ENCODE results near the gene GPS1.

The GPS1 gene

DNA sequence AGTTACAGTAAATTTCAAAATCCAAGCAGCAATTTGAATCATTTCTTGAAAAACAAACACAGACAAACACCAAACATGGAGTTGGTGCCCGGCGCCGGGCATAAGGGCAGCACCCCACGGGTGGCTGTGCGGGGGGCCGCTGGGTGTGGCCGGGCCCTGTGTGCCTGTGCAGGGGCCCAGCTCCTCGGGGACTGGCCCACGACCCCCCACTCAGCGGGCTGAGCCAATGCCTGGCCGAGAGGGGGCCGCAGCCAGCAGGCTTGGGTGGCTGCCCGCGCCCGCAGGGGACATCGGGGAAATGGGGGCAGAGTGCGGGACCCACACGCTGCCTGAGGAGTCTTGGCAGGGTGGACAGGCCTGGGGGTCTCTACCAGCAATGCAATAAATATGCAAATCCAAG, 26.7 kb downstream of the GPS1 start (continued):
- TF ChIP-seq, protein P1, sequence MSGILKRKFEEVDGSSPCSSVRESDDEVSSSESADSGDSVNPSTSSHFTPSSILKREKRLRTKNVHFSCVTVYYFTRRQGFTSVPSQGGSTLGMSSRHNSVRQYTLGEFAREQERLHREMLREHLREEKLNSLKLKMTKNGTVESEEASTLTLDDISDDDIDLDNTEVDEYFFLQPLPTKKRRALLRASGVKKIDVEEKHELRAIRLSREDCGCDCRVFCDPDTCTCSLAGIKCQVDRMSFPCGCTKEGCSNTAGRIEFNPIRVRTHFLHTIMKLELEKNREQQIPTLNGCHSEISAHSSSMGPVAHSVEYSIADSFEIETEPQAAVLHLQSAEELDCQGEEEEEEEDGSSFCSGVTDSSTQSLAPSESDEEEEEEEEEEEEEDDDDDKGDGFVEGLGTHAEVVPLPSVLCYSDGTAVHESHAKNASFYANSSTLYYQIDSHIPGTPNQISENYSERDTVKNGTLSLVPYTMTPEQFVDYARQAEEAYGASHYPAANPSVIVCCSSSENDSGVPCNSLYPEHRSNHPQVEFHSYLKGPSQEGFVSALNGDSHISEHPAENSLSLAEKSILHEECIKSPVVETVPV (CRISPR knock-in tag; IDR thresholded peaks at IDR 0.05) = no peak
- TF ChIP-seq ESRRG (CRISPR knock-in tag; IDR thresholded peaks at IDR 0.05) (no peak), ZNF8 (CRISPR knock-in tag; IDR thresholded peaks at IDR 0.05) (no peak), TOX (CRISPR knock-in tag; IDR thresholded peaks at IDR 0.05; ENCODE audit: borderline replicate concordance) (no peak), GLIS3 (CRISPR knock-in tag; IDR thresholded peaks at IDR 0.05) (no peak)
- TF ChIP-seq, protein P2, sequence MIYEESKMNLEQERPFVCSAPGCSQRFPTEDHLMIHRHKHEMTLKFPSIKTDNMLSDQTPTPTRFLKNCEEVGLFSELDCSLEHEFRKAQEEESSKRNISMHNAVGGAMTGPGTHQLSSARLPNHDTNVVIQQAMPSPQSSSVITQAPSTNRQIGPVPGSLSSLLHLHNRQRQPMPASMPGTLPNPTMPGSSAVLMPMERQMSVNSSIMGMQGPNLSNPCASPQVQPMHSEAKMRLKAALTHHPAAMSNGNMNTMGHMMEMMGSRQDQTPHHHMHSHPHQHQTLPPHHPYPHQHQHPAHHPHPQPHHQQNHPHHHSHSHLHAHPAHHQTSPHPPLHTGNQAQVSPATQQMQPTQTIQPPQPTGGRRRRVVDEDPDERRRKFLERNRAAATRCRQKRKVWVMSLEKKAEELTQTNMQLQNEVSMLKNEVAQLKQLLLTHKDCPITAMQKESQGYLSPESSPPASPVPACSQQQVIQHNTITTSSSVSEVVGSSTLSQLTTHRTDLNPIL (CRISPR knock-in tag; IDR thresholded peaks at IDR 0.05; ENCODE audit: low read depth) = no peak

DNA sequence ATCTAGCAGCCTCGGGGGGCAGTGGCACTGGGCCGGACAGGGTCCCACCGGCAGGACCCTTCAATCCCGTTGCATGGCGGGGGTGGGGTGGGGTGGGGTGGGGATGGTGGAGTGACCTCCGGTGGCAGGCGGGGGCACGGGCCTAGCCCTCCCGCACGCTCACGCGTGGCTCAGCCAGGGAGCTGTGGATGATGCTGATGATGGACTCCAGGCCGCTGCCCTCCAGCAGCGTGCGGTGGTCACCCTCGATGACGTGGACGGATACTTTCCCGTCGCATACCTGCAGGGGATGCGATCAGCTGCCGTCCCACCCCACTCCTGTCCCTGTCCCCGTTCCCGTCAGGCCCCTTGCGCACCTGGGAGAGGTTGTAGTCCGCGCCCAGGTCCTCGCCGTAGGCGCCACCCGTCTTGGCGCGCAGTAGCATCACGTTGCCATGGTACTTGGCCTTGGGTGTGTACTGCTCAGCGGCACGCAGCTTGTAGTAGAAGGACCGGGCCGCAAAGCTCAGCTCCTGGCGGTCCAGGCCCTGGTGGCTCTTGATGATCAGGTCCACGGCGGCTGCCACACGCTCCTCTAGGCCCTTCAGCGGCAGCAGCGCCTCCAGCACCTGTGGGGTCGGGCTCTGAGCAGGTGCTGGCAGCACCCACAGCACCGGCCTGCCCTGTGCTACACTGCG, 27.4 kb downstream of the GPS1 start:
- TF ChIP-seq TOX (CRISPR knock-in tag; IDR thresholded peaks at IDR 0.05; ENCODE audit: borderline replicate concordance) (no peak), PPARA (CRISPR knock-in tag; IDR thresholded peaks at IDR 0.05; ENCODE audit: borderline replicate concordance) (no peak), TCF4 (CRISPR knock-in tag; IDR thresholded peaks at IDR 0.05; ENCODE audit: borderline replicate concordance) (no peak), ZFP30 (CRISPR knock-in tag; IDR thresholded peaks at IDR 0.05) (no peak), ZNF8 (CRISPR knock-in tag; IDR thresholded peaks at IDR 0.05) (no peak), ZFP3 (CRISPR knock-in tag; IDR thresholded peaks at IDR 0.05) (no peak), ISL1 (CRISPR knock-in tag; IDR thresholded peaks at IDR 0.05) (no peak), GLIS3 (CRISPR knock-in tag; IDR thresholded peaks at IDR 0.05) (no peak), SNAI2 (CRISPR knock-in tag; IDR thresholded peaks at IDR 0.05) (no peak), ESRRG (CRISPR knock-in tag; IDR thresholded peaks at IDR 0.05) (no peak), CSDC2 (CRISPR knock-in tag; IDR thresholded peaks at IDR 0.05) (no peak)
- TF ChIP-seq, protein P2 (CRISPR knock-in tag; IDR thresholded peaks at IDR 0.05; ENCODE audit: low read depth) = no peak
- TF ChIP-seq, protein P3, sequence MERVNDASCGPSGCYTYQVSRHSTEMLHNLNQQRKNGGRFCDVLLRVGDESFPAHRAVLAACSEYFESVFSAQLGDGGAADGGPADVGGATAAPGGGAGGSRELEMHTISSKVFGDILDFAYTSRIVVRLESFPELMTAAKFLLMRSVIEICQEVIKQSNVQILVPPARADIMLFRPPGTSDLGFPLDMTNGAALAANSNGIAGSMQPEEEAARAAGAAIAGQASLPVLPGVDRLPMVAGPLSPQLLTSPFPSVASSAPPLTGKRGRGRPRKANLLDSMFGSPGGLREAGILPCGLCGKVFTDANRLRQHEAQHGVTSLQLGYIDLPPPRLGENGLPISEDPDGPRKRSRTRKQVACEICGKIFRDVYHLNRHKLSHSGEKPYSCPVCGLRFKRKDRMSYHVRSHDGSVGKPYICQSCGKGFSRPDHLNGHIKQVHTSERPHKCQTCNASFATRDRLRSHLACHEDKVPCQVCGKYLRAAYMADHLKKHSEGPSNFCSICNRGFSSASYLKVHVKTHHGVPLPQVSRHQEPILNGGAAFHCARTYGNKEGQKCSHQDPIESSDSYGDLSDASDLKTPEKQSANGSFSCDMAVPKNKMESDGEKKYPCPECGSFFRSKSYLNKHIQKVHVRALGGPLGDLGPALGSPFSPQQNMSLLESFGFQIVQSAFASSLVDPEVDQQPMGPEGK (CRISPR knock-in tag; IDR thresholded peaks at IDR 0.05; ENCODE audit: borderline replicate concordance) = no peak
- TF ChIP-seq, protein P4, sequence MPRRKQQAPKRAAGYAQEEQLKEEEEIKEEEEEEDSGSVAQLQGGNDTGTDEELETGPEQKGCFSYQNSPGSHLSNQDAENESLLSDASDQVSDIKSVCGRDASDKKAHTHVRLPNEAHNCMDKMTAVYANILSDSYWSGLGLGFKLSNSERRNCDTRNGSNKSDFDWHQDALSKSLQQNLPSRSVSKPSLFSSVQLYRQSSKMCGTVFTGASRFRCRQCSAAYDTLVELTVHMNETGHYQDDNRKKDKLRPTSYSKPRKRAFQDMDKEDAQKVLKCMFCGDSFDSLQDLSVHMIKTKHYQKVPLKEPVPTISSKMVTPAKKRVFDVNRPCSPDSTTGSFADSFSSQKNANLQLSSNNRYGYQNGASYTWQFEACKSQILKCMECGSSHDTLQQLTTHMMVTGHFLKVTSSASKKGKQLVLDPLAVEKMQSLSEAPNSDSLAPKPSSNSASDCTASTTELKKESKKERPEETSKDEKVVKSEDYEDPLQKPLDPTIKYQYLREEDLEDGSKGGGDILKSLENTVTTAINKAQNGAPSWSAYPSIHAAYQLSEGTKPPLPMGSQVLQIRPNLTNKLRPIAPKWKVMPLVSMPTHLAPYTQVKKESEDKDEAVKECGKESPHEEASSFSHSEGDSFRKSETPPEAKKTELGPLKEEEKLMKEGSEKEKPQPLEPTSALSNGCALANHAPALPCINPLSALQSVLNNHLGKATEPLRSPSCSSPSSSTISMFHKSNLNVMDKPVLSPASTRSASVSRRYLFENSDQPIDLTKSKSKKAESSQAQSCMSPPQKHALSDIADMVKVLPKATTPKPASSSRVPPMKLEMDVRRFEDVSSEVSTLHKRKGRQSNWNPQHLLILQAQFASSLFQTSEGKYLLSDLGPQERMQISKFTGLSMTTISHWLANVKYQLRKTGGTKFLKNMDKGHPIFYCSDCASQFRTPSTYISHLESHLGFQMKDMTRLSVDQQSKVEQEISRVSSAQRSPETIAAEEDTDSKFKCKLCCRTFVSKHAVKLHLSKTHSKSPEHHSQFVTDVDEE (CRISPR knock-in tag; IDR thresholded peaks at IDR 0.05) = no peak
- TF ChIP-seq, protein P5, sequence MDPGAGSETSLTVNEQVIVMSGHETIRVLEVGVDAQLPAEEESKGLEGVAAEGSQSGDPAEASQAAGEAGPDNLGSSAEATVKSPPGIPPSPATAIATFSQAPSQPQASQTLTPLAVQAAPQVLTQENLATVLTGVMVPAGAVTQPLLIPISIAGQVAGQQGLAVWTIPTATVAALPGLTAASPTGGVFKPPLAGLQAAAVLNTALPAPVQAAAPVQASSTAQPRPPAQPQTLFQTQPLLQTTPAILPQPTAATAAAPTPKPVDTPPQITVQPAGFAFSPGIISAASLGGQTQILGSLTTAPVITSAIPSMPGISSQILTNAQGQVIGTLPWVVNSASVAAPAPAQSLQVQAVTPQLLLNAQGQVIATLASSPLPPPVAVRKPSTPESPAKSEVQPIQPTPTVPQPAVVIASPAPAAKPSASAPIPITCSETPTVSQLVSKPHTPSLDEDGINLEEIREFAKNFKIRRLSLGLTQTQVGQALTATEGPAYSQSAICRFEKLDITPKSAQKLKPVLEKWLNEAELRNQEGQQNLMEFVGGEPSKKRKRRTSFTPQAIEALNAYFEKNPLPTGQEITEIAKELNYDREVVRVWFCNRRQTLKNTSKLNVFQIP (CRISPR knock-in tag; IDR thresholded peaks at IDR 0.05; ENCODE audit: borderline replicate concordance, low read depth) = no peak
- no peak for ATAC-seq

DNA sequence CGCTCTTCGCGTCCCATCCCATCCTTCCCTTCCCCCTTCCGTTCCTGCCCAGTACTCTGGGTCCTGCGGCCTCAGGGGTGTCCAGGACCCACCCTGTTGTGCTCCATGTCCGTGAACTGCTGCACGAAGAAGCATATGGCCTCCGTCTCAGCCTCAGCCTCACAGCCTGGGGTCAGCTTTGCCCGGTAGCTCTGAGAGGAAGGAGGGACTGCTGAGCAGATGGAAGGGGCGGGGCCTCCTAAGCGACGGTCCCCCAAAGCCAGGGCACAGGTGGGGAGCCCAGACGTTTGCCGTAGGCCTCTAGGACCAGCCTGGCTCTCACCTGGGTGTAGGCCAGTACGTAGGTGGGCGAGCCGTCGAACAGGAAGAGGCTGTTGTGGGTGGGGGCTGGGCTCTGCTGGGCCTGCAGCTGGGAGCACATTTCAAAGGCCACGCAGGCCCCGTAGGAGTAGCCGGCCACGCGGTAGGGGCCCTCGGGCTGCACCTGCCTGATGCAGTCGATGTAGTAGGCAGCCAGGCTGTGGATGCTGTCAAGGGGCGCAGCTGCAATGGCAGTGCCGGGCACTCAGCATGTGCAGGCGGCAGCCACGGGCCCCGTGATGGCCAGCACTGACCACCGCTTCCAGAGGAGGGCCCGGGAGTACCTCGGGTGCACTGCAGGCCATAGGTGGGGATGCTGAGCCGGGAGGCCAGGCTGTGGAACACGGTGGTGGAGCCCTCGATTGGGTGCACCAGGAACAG, 28.5 kb downstream of the GPS1 start:
- TF ChIP-seq, protein P4 (CRISPR knock-in tag; IDR thresholded peaks at IDR 0.05) = no peak
- TF ChIP-seq ZFP3 (CRISPR knock-in tag; IDR thresholded peaks at IDR 0.05) (no peak), BACH2 (CRISPR knock-in tag; IDR thresholded peaks at IDR 0.05; ENCODE audit: borderline replicate concordance) (no peak), ZNF70 (CRISPR knock-in tag; IDR thresholded peaks at IDR 0.05) (no peak), PPARA (CRISPR knock-in tag; IDR thresholded peaks at IDR 0.05; ENCODE audit: borderline replicate concordance) (no peak), ZNF565 (CRISPR knock-in tag; conservative IDR thresholded peaks at IDR 0.05; ENCODE audit: low read depth) (no peak), ZFP30 (CRISPR knock-in tag; IDR thresholded peaks at IDR 0.05) (no peak), ISL1 (CRISPR knock-in tag; IDR thresholded peaks at IDR 0.05) (no peak)
- TF ChIP-seq, protein P3 (CRISPR knock-in tag; IDR thresholded peaks at IDR 0.05; ENCODE audit: borderline replicate concordance) = no peak
- ATAC-seq = no peak
